SK-N-SH (cell line): ENCODE measurements around the gene MORN5. TPM values are rescaled to one million over a fixed set of nuclear protein-coding genes. Genes with fewer than 3 reads are reported as not detected.

Experiments
- CTCF ChIA-PET: fragments of 300-600, 350-600 bp; formaldehyde crosslinking; extraction: SDS; loops from one replicate; lab custom pipeline; 2021; lab: Yijun Ruan, JAX
- POLR2A ChIA-PET: fragments of 350-600 bp; sonication (Branson Sonifier 250); formaldehyde crosslinking; extraction: SDS; loops from one replicate; lab custom pipeline; 2020; ENCODE audit warnings: antibody characterized with exemption, inconsistent platforms; lab: Yijun Ruan, JAX
- DNase-seq: peaks from one replicate; pipeline ENCODE4 v3.0.0; 2012
- H2AFZ ChIP-seq: fragments of 200-600 bp; sonication (generic); 2 replicates; pipeline ENCODE4 v1.8.1; 2016; ENCODE audit warnings: antibody characterized with exemption, mild to moderate bottlenecking, low read depth
- H3F3A ChIP-seq: fragments of 200-600 bp; sonication (generic); replicated peaks from 2 replicates; pipeline ENCODE3; 2016; ENCODE audit warnings: antibody characterized with exemption, mild to moderate bottlenecking; ENCODE audit not compliant: insufficient read depth
- H3K27ac ChIP-seq, 2 experiments: fragments of 200-500 bp in 1 of 2; fragments of 200-600 bp in 1 of 2; sonication (Bioruptor generic) in 1 of 2; sonication (generic), shearing (Covaris generic) in 1 of 2; 2 replicates each; pipeline versions ENCODE4 v1.5.1 to v1.6.1; 2014 to 2016; ENCODE audit warnings: low read depth in 2 of 2, inconsistent platforms in 1 of 2, low read length in 1 of 2, mild to moderate bottlenecking in 1 of 2, mixed read lengths in 1 of 2
- H3K27me3 ChIP-seq: fragments of 200-600 bp; sonication (generic), shearing (Covaris generic); 2 replicates; pipeline ENCODE4 v1.6.1; 2016; ENCODE audit warnings: mixed run types; ENCODE audit not compliant: insufficient read depth
- H3K36me3 ChIP-seq, 2 experiments: fragments of 200-500 bp in 1 of 2; fragments of 200-600 bp in 1 of 2; sonication (Bioruptor generic) in 1 of 2; sonication (generic) in 1 of 2; replicated peaks in 1 of 2; 2 replicates each; pipeline versions ENCODE3 to v1.5.1; 2014 to 2016; ENCODE audit warnings: low read length in 1 of 2, mild to moderate bottlenecking in 1 of 2; ENCODE audit not compliant: insufficient read depth in 2 of 2, control insufficient read depth in 1 of 2
- H3K4me1 ChIP-seq, 2 experiments: fragments of 200-500 bp in 1 of 2; fragments of 200-600 bp in 1 of 2; sonication (Bioruptor generic) in 1 of 2; sonication (generic), shearing (Covaris generic) in 1 of 2; 2 replicates each; pipeline versions ENCODE4 v1.5.1 to v1.6.1; 2014 to 2016; ENCODE audit warnings: low read depth in 1 of 2, low read length in 1 of 2, mixed run types in 1 of 2; ENCODE audit not compliant: insufficient read depth in 2 of 2, control insufficient read depth in 1 of 2
- H3K4me2 ChIP-seq: fragments of 200-600 bp; sonication (generic), shearing (Covaris generic); 2 replicates; pipeline ENCODE4 v1.6.1; 2017; ENCODE audit warnings: mixed run types
- H3K4me3 ChIP-seq, 2 experiments: fragments of 200-500 bp in 1 of 2; fragments of 200-600 bp in 1 of 2; sonication (Bioruptor generic) in 1 of 2; sonication (generic), shearing (Covaris generic) in 1 of 2; 2 replicates each; pipeline versions ENCODE4 v1.5.1 to v1.8.1; 2014 to 2016; ENCODE audit warnings: low read depth in 2 of 2, inconsistent platforms in 1 of 2, low read length in 1 of 2, mild to moderate bottlenecking in 1 of 2, mixed read lengths in 1 of 2, moderate library complexity in 1 of 2
- H3K79me2 ChIP-seq: fragments of 200-600 bp; sonication (generic); 2 replicates; pipeline ENCODE4 v1.8.1; 2017; ENCODE audit warnings: mild to moderate bottlenecking; ENCODE audit not compliant: insufficient read depth
- H3K9ac ChIP-seq: fragments of 200-600 bp; sonication (generic); 2 replicates; pipeline ENCODE4 v1.6.1; 2017; ENCODE audit warnings: mixed run types
- H3K9me2 ChIP-seq: fragments of 200-600 bp; sonication (generic); 2 replicates; pipeline ENCODE4 v1.6.1; 2017; ENCODE audit warnings: mixed run types
- H3K9me3 ChIP-seq: fragments of 200-600 bp; sonication (generic); 2 replicates; pipeline ENCODE4 v1.6.1; 2017; ENCODE audit warnings: mixed run types, mild to moderate bottlenecking, moderate library complexity
- H4K20me1 ChIP-seq: fragments of 200-600 bp; sonication (generic); 2 replicates; pipeline ENCODE4 v1.6.1; 2017; ENCODE audit warnings: mild to moderate bottlenecking, mixed run types; ENCODE audit not compliant: insufficient read depth
- ELF1 ChIP-seq: IDR thresholded peaks from 2 replicates; pipeline ENCODE4 v1.4.0; 2012
- EZH2phosphoT487 ChIP-seq: fragments of 200-600 bp; sonication (generic); IDR thresholded peaks from 2 replicates; pipeline ENCODE4 v1.6.1; 2017; ENCODE audit warnings: low read depth, mixed run types, mild to moderate bottlenecking, antibody characterized with exemption, moderate library complexity, borderline replicate concordance
- FOXM1 ChIP-seq: IDR thresholded peaks from 2 replicates; pipeline ENCODE4 v1.4.0; 2012; ENCODE audit warnings: low read depth, mild to moderate bottlenecking
- GATA2 ChIP-seq: sonication (generic); formaldehyde crosslinking; IDR thresholded peaks from 2 replicates; pipeline ENCODE4 v1.5.0; 2020; ENCODE audit warnings: mild to moderate bottlenecking, missing genetic modification reagents
- JUND ChIP-seq: IDR thresholded peaks from 2 replicates; pipeline ENCODE4 v1.4.0; 2012
- MAX ChIP-seq: IDR thresholded peaks from 2 replicates; pipeline ENCODE4 v1.4.0; 2012; ENCODE audit warnings: low read depth
- MEF2A ChIP-seq: IDR thresholded peaks from 2 replicates; pipeline ENCODE4 v1.4.0; 2012; ENCODE audit warnings: low read depth, borderline replicate concordance
- MXI1 ChIP-seq: IDR thresholded peaks from 2 replicates; pipeline ENCODE4 v1.6.1; 2012; ENCODE audit warnings: mild to moderate bottlenecking, low read depth, low read length, improper control_type of control experiment
- NFIC ChIP-seq: IDR thresholded peaks from 2 replicates; pipeline ENCODE4 v1.4.0; 2012; ENCODE audit warnings: borderline replicate concordance
- NRF1 ChIP-seq: IDR thresholded peaks from 2 replicates; pipeline ENCODE4 v1.6.1; 2012; ENCODE audit warnings: low read depth, mild to moderate bottlenecking, low read length
- RCOR1 ChIP-seq: fragments of 150-350 bp; IDR thresholded peaks from 2 replicates; pipeline ENCODE4 v1.6.1; 2017; ENCODE audit warnings: antibody characterized with exemption, low read length
- REST ChIP-seq: IDR thresholded peaks from 2 replicates; pipeline ENCODE4 v1.6.1; 2012; ENCODE audit warnings: mild to moderate bottlenecking, low read depth, low read length, moderate library complexity
- RFX5 ChIP-seq: IDR thresholded peaks from 2 replicates; pipeline ENCODE4 v1.6.1; 2012; ENCODE audit warnings: mild to moderate bottlenecking, improper control_type of control experiment, low read length
- RXRA ChIP-seq: IDR thresholded peaks from 2 replicates; pipeline ENCODE4 v1.4.0; 2012; ENCODE audit warnings: low read depth, mild to moderate bottlenecking, borderline replicate concordance
- SIN3A ChIP-seq: IDR thresholded peaks from 2 replicates; pipeline ENCODE4 v1.6.1; 2012; ENCODE audit warnings: low read depth, mild to moderate bottlenecking, low read length, moderate library complexity, borderline replicate concordance
- SMC3 ChIP-seq: IDR thresholded peaks from 2 replicates; pipeline ENCODE4 v1.6.1; 2012; ENCODE audit warnings: low read depth, low read length, improper control_type of control experiment
- TCF12 ChIP-seq: IDR thresholded peaks from 2 replicates; pipeline ENCODE4 v1.4.0; 2012
- TEAD4 ChIP-seq: IDR thresholded peaks from 2 replicates; pipeline ENCODE4 v1.4.0; 2012; ENCODE audit warnings: mild to moderate bottlenecking, borderline replicate concordance; ENCODE audit not compliant: insufficient read depth
- USF1 ChIP-seq: IDR thresholded peaks from 2 replicates; pipeline ENCODE4 v1.4.0; 2012; ENCODE audit warnings: low read depth, borderline replicate concordance
- USF2 ChIP-seq: fragments of 150-350 bp; IDR thresholded peaks from 2 replicates; pipeline ENCODE4 v1.6.1; 2017; ENCODE audit warnings: antibody characterized with exemption, low read length, low read depth, borderline replicate concordance
- ZBTB33 ChIP-seq: IDR thresholded peaks from 2 replicates; pipeline ENCODE4 v1.4.0; 2012; ENCODE audit warnings: low read depth, borderline replicate concordance
- WGBS: methylation state at CpG from one replicate; pipeline ENCODE4 v1.1.6; 2017; ENCODE audit warnings: low lambda C conversion rate; 5-methylcytosine and 5-hydroxymethylcytosine counted together
- polyA plus RNA-seq, 3 experiments: library from polyadenylated mRNA; depleted of rRNA; stranded (reverse); fragments of >200 nt; gene quantifications; 2 replicates each; pipeline ENCODE4 v1.2.3, GENCODE V29; 2012

The MORN5 gene
- polyA plus RNA-seq, 1 of the 3 experiments (the other 2 are of a cell fraction) = not detected

GRCh38 chr9:122234022-122234748 is 74.5 kb downstream of the MORN5 start:
- ChIA-PET CTCF (no interaction called here), POLR2A (no interaction called here)
- Histone ChIP-seq H3K9me2 (no peaks in the 10 kb centered on the region), H3K27me3 (peaks cover 39% of the 10 kb centered on the region), H3K4me3 (no peak overlapping the region), H3K9ac (no peak overlapping the region), H3K4me2 (no peak overlapping the region), H4K20me1 (no peaks in the 10 kb centered on the region), H3K36me3 (peaks cover under 1 to 1% of the 10 kb centered on the region in 2 experiments), H3K79me2 (no peaks in the 10 kb centered on the region), H3K27ac (no peak overlapping the region), H2AFZ (no peak overlapping the region), H3F3A (no peaks in the 10 kb centered on the region), H3K4me1 (no peaks in the 10 kb centered on the region), H3K9me3 (no peaks in the 10 kb centered on the region)
- TF ChIP-seq MXI1 = no peak
- no peak for TF ChIP-seq USF2
- no peak for TF ChIP-seq TCF12
- no peak for TF ChIP-seq SIN3A
- TF ChIP-seq NRF1 = no peak
- TF ChIP-seq NFIC = no peak
- no peak for TF ChIP-seq RFX5
- no peak for TF ChIP-seq EZH2phosphoT487
- no peak for TF ChIP-seq RCOR1
- TF ChIP-seq SMC3 = no peak
- no peak for TF ChIP-seq FOXM1
- DNase-seq = no peak
- WGBS = 76% methylated on average over 7 of the region's 7 CpGs

GRCh38 chr9:122236681-122237080 is 77.0 kb downstream of the MORN5 start:
- Histone ChIP-seq H3K27ac (no peak overlapping the region), H4K20me1 (no peaks in the 10 kb centered on the region), H2AFZ (no peak overlapping the region), H3K9ac (no peak overlapping the region), H3K9me2 (no peaks in the 10 kb centered on the region), H3K27me3 (peaks cover 14% of the 10 kb centered on the region; the same call in 1 of the 2 replicates), H3K36me3 (peaks cover 21 to 26% of the 10 kb centered on the region in 2 experiments), H3K79me2 (no peaks in the 10 kb centered on the region), H3K4me1 (no peaks in the 10 kb centered on the region), H3K9me3 (no peaks in the 10 kb centered on the region), H3K4me2 (no peak overlapping the region), H3F3A (no peaks in the 10 kb centered on the region), H3K4me3 (no peak overlapping the region)
- WGBS = 82% methylated on average over 10 of the region's 10 CpGs
- POLR2A ChIA-PET = no interaction called here
- CTCF ChIA-PET = interaction anchor here (1.0 kb wide), 1 partner anchor 203 kb away, joined by 4 read pairs; no protein-coding TSS in a partner anchor
- no peak for DNase-seq
- TF ChIP-seq RXRA (no peak), USF1 (no peak), MXI1 (no peak), SIN3A (no peak), MEF2A (no peak), ZBTB33 (no peak), MAX (no peak), JUND (no peak), ELF1 (no peak), TEAD4 (no peak), GATA2 (CRISPR knock-in tag) (no peak), RFX5 (no peak), SMC3 (no peak), REST (no peak)
